Neural crest cell (in vitro differentiated cells): ENCODE measurements around the gene APEX2. TPM values are rescaled to one million over a fixed set of nuclear protein-coding genes. Genes with fewer than 3 reads are reported as not detected.
"Not testable (repeated sequence)": the region's sequence is repeated elsewhere in the genome, so short reads cannot be mapped to it uniquely, and the experiment has no call there.

Source experiments
- DNase-seq: peaks from one replicate; pipeline ENCODE4 v3.0.0; 2021; ENCODE audit warnings: low read depth, mixed read lengths, low spot score
- H3K27ac Mint-ChIP-seq: one replicate; pipeline ENCODE4 v1.8.0; 2021; ENCODE audit warnings: mild to moderate bottlenecking, mixed read lengths; ENCODE audit not compliant: unreplicated experiment
- H3K27me3 Mint-ChIP-seq: 2 replicates; pipeline ENCODE4 v1.8.0; 2021; ENCODE audit warnings: low read depth, mild to moderate bottlenecking, mixed read lengths
- H3K36me3 Mint-ChIP-seq: 2 replicates; pipeline ENCODE4 v1.8.0; 2021; ENCODE audit warnings: low read depth, mild to moderate bottlenecking, mixed read lengths
- H3K4me1 Mint-ChIP-seq: 2 replicates; pipeline ENCODE4 v1.8.0; 2021; ENCODE audit warnings: mixed read lengths
- H3K4me3 Mint-ChIP-seq: one replicate; pipeline ENCODE4 v1.8.0; 2021; ENCODE audit warnings: mild to moderate bottlenecking, mixed read lengths
- H3K9me3 Mint-ChIP-seq: 2 replicates; pipeline ENCODE4 v1.8.0; 2021; ENCODE audit warnings: mixed read lengths
- CTCF ChIP-seq: fragments of 200-600 bp; sonication (generic); conservative IDR thresholded peaks from 2 replicates; pipeline ENCODE4 v1.5.0; 2021; ENCODE audit warnings: antibody characterized with exemption, mild to moderate bottlenecking
- total RNA-seq: library from RNA; stranded (reverse); gene quantifications from 2 replicates; pipeline ENCODE4 v1.2.1, GENCODE V29; 2021

Gene APEX2
- total RNA-seq, 1 donor from 2014 or later, result 20.9 TPM

- Mint-ChIP-seq H3K36me3 (peaks cover 3% of the 10 kb centered on the region), H3K9me3 (peaks cover 16% of the 10 kb centered on the region), H3K27ac (no peak overlapping the region), H3K4me3 (no peak overlapping the region), H3K4me1 (no peaks in the 10 kb centered on the region), H3K27me3 (no peaks in the 10 kb centered on the region)
- TF ChIP-seq CTCF, result no peak
- no peak for DNase-seq
These were observed 22.8 kb upstream of the APEX2 start for GRCh38 chrX:54977387-54977786.

- Mint-ChIP-seq H3K27me3 (no peaks in the 10 kb centered on the region), H3K4me3 (no peak overlapping the region), H3K36me3 (peaks cover 3% of the 10 kb centered on the region), H3K27ac (no peak overlapping the region), H3K9me3 (peaks cover 19% of the 10 kb centered on the region), H3K4me1 (no peaks in the 10 kb centered on the region)
- no peak for TF ChIP-seq CTCF
- DNase-seq, result no peak
These were observed 21.7 kb upstream of the APEX2 start for GRCh38 chrX:54978448-54978847.

- no peak for TF ChIP-seq CTCF
- DNase-seq, result no peak
- H3K36me3 Mint-ChIP-seq, result no peaks in the 10 kb centered on the region
- no peak overlapping the region for H3K4me3 Mint-ChIP-seq
- no peaks in the 10 kb centered on the region for H3K4me1 Mint-ChIP-seq
- no peaks in the 10 kb centered on the region for H3K27me3 Mint-ChIP-seq
- no peak overlapping the region for H3K27ac Mint-ChIP-seq
- H3K9me3 Mint-ChIP-seq, result peaks cover 14% of the 10 kb centered on the region
These were observed 20.7 kb upstream of the APEX2 start for GRCh38 chrX:54979432-54979831.

GRCh38 chrX:54980334-54980733, 19.8 kb upstream of the APEX2 start:
- no peak for DNase-seq
- TF ChIP-seq CTCF, result no peak
- H3K27me3 Mint-ChIP-seq, result no peaks in the 10 kb centered on the region
- H3K36me3 Mint-ChIP-seq, result no peaks in the 10 kb centered on the region
- no peak overlapping the region for H3K27ac Mint-ChIP-seq
- H3K9me3 Mint-ChIP-seq, result peaks cover 13% of the 10 kb centered on the region
- H3K4me3 Mint-ChIP-seq, result no peak overlapping the region
- no peaks in the 10 kb centered on the region for H3K4me1 Mint-ChIP-seq

GRCh38 chrX:54983306-54983705, 16.9 kb upstream of the APEX2 start:
- H3K27me3 Mint-ChIP-seq, H3K4me1 Mint-ChIP-seq, H3K36me3 Mint-ChIP-seq, H3K4me3 Mint-ChIP-seq, DNase-seq, H3K27ac Mint-ChIP-seq: not testable (repeated sequence)
- peaks cover 12% of the 10 kb centered on the region for H3K9me3 Mint-ChIP-seq

GRCh38 chrX:54991706-54992105, 8.5 kb upstream of the APEX2 start:
- H3K4me1 Mint-ChIP-seq, result no peaks in the 10 kb centered on the region
- H3K36me3 Mint-ChIP-seq, result no peaks in the 10 kb centered on the region
- no peak for DNase-seq
- H3K27ac Mint-ChIP-seq, result no peak overlapping the region
- H3K27me3 Mint-ChIP-seq, result no peaks in the 10 kb centered on the region
- H3K9me3 Mint-ChIP-seq, result peaks cover 7% of the 10 kb centered on the region
- no peak for TF ChIP-seq CTCF
- no peak overlapping the region for H3K4me3 Mint-ChIP-seq
